NCI-H526 treated with DMSO at 0.1 percent for 48 hours (cell line): ENCODE measurements around the gene SPINT2.
"Not testable (repeated sequence)": the region's sequence is repeated elsewhere in the genome, so short reads cannot be mapped to it uniquely, and the experiment has no call there.

Experiments used
- DNase-seq: peaks from one replicate; lab custom pipeline; 2025; lab: John Stamatoyannopoulos, UW

SPINT2 gene

DNA sequence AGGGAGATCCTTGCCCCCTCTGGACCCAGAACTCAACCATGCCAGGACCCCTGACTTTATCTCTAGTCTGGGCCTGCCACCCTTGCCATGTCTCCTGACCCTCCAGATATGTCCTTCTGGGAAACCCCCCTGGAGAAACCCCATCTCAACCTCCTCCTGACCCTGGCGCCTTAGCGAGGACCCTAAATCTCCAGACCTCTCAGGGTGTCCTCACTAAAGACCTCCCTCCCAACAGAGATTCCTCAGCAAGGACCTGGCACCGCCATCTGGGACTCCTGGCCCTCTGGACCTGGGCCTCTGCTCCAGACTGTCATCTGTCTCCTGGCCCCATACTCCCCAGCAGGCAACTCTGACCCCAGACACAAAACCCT is 56.6 kb downstream of the SPINT2 start:
- DNase-seq, result no peak

DNA sequence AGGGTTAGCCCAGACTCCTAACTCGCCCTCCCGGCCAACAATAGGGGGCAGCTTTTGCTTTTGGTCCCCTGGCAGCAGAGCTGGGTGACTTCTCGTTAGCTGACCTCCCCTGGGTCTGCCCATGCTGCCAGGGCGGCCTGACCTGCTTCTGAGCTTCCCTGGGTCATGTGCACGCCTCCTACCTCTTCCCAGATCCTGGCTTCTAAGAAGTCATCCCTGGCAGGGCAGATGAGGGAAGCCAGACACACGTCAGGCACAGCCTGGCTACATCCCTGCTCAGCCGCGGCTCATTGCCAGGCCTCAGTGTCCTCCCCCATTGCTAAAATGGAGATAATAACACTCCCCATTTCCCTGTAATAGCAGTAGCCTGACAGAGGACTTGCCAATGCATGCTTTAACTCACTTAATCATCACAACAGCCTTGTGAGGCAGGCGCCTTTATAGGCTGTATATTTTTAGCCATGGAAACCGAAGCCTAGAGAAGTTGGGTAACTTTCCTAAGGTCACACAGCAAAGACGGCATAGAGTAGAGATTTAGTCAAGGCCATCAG is 57.3 kb downstream of the SPINT2 start:
- no peak for DNase-seq

DNA sequence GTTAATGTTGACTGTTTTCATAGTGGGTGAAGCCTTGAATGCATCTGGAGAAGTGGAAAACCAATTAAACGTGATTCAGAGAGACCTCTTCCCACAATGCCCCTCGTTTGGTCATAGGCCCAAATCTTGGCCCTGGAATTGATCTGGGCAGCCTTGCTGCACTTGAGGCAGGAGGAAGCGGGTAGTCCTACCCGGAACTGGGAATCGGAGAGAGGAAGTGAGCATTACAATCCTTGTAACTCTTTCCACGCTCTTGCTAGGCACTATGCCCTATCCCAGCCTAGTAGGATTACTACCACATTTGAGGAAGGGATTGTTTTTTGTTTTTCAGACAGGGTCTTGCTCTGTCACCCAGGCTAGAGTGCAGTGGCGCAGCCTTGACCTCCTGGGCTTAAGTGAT is 58.9 kb downstream of the SPINT2 start:
- DNase-seq, result no peak

DNA sequence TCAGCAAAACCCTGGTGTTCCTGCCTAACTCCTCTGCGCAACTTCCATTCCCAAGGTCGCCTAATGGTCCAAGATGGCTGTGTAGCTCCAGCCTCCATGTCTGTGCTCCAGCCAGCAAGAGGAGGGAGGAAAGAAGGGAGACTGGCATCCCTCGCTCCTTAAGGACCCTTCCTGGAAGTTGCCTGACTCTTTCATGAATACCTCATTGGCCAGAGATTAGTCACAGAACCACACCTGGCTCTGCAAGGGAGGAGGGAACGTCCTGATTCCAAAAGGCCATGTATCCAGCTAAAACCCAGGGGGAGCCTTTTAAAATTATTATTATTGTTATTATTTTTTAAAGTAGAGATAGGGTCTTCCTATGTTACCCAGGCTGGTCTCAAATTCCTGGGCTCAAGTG is 60.1 kb downstream of the SPINT2 start:
- DNase-seq, result no peak

DNA sequence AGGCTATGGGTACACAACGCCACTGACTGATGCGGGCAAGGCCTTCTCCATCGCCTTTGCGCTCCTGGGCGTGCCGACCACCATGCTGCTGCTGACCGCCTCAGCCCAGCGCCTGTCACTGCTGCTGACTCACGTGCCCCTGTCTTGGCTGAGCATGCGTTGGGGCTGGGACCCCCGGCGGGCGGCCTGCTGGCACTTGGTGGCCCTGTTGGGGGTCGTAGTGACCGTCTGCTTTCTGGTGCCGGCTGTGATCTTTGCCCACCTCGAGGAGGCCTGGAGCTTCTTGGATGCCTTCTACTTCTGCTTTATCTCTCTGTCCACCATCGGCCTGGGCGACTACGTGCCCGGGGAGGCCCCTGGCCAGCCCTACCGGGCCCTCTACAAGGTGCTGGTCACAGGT is 62.2 kb downstream of the SPINT2 start:
- DNase-seq, result no peak

DNA sequence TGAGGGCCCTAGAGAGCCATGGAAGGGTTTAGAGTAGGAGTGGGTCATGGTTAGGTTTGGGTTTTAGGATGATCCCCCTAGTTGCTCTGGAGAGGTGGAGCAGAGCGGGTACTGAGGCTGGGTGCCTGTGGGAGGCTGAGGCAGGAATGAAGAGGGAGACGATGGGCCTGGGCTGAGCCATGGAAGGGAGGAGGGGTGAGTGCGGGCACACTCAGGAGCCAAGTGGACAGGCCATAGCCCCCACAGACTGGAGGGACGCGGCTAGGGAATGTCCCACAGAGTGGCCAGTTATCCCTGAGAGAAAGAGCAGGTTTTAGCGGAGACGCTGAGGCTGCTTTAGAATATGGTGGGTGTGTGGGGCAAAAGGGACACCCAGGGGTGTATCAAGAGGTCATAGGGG is 65.3 kb downstream of the SPINT2 start:
- DNase-seq, result no peak

DNA sequence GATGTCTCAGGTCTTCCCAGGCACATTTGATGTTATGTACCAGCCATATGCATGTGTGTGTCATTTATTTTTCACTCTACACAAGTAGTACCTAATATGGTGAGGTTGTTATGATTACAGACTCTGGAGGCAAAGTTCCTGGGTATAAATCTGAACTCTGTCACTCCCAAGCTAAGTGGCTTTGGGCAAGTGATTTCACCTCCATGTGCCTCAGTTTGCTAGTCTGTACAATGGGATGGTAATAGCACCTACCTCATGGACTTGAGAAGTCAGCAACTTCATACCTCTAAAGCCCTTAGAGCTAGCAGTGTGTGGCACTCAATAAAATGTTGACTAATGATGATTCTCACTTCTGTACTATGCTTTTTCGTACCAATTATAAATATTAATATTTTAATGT is 67.4 kb downstream of the SPINT2 start:
- no peak for DNase-seq

DNA sequence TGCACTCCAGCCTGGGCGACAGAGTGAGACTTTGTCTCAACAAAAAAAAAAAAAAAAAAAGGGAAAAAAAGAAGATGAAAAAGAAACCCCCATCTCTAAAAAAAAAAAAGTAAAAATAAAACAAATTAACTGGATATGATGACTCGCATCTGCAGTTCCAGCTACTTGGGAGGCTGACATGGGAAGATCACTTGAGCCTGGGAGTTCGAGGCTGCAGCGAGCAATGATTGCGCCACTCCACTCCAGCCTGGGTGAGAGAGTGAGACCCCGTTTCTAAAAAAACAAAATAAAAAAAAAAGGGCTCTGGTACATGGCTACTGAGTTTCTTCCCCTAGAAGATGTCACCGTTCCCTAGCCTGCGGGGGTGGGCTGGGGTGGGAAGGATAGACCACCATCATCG is 68.9 kb downstream of the SPINT2 start:
- DNase-seq, result no peak

DNA sequence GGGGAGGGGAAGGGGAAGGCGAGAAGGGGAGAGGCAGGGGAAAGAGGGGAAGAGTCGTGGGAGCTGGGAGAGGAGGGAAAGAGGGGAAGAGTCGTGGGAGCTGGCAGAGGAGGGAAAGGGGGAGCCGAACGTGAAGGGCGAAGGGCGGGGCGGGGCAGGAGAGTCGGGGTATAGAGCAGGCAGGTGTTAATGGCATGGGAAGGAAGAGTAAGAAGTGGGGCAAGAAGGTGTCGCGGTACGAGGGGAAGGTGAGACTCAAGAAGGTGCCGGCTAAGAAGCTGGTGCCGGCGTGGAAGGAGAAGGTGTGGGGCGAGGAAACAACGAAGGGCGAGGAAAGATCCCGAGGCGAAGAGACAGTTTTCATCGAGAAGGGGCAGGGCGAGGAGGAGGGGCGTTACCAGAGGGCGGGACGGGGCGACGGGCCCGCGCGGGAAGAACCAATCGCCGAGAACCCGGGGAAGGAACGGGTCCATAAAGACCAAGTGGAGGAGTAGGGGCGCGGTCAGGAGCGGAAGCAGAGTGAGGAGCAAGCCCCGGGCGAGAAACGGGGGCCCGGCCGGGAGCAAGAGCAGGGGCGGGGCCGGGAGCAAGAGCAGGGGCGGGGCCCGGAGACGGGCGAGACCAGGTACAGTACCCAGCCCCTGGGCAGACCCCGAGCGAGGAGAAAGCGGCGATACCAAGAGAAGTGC is 71.7 kb downstream of the SPINT2 start:
- peak; percentile 96 for DNase-seq

DNA sequence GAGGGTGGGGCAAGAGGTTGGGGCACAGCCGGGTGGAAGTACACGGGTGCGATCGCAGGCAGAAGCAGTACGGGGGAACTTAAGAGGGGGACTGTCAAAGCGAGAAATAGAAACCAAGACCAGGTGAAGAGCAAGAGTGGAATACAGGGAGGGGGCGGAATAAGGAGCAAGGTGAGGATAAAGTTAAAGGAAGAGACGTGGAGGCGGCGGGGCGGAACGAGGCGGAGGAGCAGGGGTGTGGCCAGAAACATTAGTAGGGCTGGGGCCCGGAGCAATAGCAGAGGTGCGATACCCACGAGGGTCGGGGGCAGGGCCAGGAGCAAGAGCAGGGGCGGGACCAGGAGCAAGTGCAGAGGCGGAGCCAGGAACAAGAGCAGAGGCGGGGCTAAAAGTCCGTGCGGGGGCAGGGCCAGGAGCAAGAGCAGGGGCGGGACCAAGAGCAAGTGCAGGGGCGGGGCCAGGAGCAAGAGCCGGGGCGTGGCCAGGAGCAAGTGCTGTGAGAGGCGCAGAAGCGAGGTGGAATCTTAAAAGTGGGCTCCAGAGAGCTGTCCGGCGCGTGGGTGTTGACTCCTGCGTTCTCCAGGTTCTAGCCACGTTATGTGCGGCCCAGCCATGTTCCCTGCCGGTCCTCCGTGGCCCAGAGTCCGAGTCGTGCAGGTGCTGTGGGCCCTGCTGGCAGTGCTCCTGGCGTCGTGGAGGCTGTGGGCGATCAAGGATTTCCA is 72.4 kb downstream of the SPINT2 start:
- peak; percentile 95 for DNase-seq

DNA sequence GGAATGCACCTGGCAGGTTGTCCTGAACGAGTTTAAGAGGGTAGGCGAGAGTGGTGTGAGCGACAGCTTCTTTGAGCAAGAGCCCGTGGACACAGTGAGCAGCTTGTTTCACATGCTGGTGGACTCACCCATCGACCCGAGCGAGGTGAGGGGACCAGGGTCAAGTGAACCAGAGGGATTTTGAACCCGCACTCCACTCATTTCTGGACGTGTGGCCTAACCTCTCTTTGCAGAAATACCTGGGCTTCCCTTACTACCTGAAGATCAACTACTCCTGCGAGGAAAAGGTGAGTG is 72.9 kb downstream of the SPINT2 start:
- no peak for DNase-seq

DNA sequence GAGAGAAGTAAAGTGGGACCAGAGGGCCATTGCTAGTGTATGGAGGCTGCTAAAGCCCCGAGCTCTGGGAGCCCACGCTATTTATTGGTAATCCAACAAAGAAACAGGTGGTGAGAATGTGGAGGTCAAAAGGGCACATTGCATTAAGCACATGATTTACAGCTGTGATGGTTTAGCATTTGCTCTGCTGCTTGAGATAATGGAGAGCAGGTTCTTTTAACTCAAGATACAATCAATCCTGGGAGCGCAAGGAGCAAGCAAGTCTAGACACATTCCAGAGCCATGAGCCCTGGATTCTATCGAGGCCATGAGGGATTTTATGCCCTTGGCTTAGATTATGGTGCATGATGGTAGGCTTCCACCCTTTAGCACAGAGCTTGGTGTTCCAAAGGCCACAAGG is 74.6 kb downstream of the SPINT2 start:
- not testable (repeated sequence) for DNase-seq

DNA sequence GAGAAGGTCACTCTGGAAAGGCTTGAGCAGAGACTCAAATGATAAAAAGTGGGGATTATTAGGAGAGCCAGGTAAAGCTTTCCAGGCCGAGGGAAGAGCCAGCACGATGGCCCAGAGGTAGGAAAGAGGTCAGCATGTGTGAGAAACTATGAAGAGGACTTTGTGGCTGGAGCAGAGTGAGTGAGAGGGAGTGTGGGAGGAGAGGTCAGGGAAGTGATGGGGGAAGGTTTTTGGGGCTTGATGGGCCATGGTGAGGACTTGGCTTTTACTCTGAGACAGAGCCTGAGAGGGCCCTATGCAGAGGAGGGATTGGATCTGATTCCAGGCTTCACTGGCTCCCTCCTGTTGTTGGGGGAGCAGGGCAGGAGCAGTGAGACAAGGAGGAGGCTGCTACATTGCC is 76.6 kb downstream of the SPINT2 start:
- no peak for DNase-seq
